T-helper 1 cell treated with Interleukin-12 subunit alpha and Interleukin-12 subunit beta and Interleukin-4 antibody, amounts not matched to agents 30 μg/mL and 1 μg/mL, for 36 hours (primary cell): ENCODE measurements around the gene ELFN2.
"Not testable (repeated sequence)": the region's sequence is repeated elsewhere in the genome, so short reads cannot be mapped to it uniquely, and the experiment has no call there.

Experiments used
- H3K27ac Mint-ChIP-seq: one replicate; pipeline ENCODE4 v1.8.0; 2021; ENCODE audit warnings: mild to moderate bottlenecking, mixed read lengths
- H3K27me3 Mint-ChIP-seq: one replicate; pipeline ENCODE4 v1.8.0; 2021; ENCODE audit warnings: low read depth, mixed read lengths
- H3K36me3 Mint-ChIP-seq: one replicate; pipeline ENCODE4 v1.8.0; 2021; ENCODE audit warnings: low read depth, mixed read lengths
- H3K4me1 Mint-ChIP-seq: one replicate; pipeline ENCODE4 v1.8.0; 2021; ENCODE audit warnings: low read depth, mixed read lengths
- H3K4me3 Mint-ChIP-seq: one replicate; pipeline ENCODE4 v1.8.0; 2021; ENCODE audit warnings: mild to moderate bottlenecking, moderate library complexity, mixed read lengths
- H3K9me3 Mint-ChIP-seq: one replicate; pipeline ENCODE4 v1.8.0; 2021; ENCODE audit warnings: mixed read lengths

ELFN2 gene

DNA sequence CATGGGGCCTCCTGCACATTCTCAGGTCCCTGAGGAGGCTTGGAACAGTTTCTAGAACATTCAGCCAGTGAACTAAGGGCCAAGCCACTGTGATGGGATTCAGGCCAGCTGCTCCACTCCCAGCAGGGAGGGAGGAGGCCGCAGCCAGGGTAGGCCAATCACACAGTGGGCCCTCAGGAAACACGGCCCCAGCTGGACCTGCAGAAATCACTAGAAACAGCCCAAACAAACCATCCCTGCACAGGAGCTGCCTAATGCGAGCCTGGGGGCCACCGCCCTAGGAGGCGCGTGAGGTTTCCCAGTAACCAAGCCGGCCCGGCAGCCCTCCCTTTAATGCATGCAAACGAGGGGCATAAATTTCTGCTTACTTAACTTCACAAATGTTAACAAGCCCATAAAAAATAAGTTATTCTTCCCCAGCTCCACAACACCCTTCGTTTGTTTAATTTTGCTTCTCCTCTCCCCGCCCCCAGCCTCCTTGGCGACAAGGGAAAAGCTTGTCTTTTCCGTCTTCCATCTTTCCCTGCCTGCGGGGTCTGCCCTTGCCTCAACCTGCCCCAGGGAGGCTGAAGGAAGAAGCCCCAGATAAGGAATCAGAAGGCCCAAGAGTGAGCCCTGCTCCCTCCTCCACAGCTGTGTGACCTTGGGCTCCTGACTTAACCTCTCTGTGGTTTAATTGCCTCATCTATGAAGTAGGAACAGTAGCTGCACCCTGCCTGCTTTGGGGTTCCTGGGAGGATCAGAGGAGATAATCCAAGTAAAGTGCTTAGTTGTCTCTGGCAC is 25.7 kb downstream of the ELFN2 start:
- Mint-ChIP-seq H3K36me3 (no peaks in the 10 kb centered on the region), H3K9me3 (no peaks in the 10 kb centered on the region), H3K4me3 (no peak overlapping the region), H3K27me3 (peaks cover 3% of the 10 kb centered on the region), H3K4me1 (no peaks in the 10 kb centered on the region), H3K27ac (no peak overlapping the region)

DNA sequence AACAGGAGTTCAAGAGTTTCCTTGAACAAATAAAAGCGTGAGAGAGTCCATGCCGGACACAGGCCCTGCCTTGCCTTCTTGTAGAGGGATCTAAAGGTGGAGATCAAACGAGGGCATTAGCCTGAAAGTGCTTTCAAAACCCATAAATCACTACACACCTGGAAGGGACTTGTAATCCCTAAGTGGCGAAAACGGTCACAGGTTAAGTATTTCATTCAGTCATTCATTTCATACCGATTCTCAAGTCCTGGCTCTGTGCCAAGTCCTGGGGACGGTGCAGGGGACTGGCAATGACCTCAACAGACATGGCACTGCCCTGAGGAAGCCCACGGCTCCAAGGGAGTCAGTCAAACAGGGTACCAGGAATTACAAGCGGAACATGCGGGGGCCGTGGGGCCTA is 26.6 kb downstream of the ELFN2 start:
- H3K27ac Mint-ChIP-seq = no peak overlapping the region
- H3K4me1 Mint-ChIP-seq = no peaks in the 10 kb centered on the region
- no peaks in the 10 kb centered on the region for H3K9me3 Mint-ChIP-seq
- no peaks in the 10 kb centered on the region for H3K36me3 Mint-ChIP-seq
- peaks cover 3% of the 10 kb centered on the region for H3K27me3 Mint-ChIP-seq
- H3K4me3 Mint-ChIP-seq = no peak overlapping the region

DNA sequence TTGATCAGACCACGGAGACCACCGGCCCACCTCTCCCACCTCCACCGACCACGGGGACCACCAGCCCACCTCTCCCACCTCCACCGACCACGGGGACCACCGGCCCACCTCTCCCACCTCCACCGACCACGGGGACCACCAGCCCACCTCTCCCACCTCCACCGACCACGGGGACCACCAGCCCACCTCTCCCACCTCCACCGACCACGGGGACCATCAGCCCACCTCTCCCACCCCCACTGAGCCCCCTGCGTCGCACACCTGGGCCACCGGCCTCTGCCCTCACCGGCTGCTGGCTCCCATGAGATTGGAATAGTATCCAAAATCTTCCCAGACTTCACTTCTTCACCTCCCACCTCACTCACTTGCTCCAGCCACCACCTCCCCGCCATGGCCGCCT is 27.8 kb downstream of the ELFN2 start:
- H3K9me3 Mint-ChIP-seq, H3K4me1 Mint-ChIP-seq, H3K4me3 Mint-ChIP-seq, H3K27ac Mint-ChIP-seq, H3K27me3 Mint-ChIP-seq, H3K36me3 Mint-ChIP-seq: not testable (repeated sequence)

DNA sequence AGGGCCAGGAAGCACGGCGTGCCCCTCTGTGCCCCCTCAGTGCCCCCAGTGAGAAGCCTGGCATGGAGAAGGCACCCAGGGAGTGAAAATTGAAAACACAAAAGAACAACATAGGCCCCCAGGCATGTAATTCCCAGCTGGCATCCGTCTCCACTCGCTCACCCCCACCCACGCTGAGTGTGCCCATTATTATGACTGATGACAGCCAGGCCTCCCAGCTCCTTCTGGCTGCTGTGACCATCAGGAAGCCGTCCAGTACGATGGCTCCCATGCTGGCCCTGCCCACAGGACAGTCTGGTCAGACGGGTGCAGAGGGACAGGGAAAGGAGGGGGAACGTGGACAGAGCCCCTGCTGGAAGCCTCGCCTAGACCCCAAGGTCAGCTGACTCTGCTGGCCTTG is 30.1 kb downstream of the ELFN2 start:
- peaks cover 3% of the 10 kb centered on the region for H3K27me3 Mint-ChIP-seq
- H3K4me1 Mint-ChIP-seq = no peaks in the 10 kb centered on the region
- H3K9me3 Mint-ChIP-seq = no peaks in the 10 kb centered on the region
- no peak overlapping the region for H3K27ac Mint-ChIP-seq
- H3K36me3 Mint-ChIP-seq = no peaks in the 10 kb centered on the region
- H3K4me3 Mint-ChIP-seq = no peak overlapping the region

DNA sequence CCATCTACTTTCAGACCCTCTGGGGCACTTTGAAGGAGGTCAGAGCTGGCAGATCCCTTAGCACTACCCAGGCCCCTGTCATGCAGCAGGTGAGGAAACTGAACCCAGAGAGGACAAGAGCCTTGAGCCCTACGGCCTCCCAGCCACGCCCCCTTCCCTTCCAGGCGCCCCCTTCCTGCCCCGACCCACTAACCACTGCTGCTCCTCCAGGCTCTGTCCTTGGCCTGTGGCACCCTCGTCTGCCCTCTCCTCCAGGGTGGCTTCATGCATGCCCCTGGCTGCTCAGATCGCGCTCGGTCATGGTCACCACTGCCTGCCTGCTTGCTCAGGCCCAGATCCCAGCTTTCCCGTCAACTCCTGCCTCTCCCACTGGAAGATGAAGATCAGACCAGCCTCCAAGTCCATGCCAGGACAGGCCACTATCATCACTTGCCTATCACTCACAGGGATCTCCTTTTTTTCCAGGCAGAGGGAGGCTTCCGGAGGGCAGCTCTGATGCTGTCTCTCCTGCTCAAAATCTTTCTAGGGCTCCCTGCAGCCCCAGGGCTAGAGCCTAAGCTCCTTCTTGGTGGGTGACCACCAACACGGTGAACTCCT is 30.7 kb downstream of the ELFN2 start:
- Mint-ChIP-seq H3K27ac (no peak overlapping the region), H3K36me3 (no peaks in the 10 kb centered on the region), H3K9me3 (no peaks in the 10 kb centered on the region), H3K4me1 (no peaks in the 10 kb centered on the region), H3K27me3 (peaks cover 3% of the 10 kb centered on the region), H3K4me3 (no peak overlapping the region)

DNA sequence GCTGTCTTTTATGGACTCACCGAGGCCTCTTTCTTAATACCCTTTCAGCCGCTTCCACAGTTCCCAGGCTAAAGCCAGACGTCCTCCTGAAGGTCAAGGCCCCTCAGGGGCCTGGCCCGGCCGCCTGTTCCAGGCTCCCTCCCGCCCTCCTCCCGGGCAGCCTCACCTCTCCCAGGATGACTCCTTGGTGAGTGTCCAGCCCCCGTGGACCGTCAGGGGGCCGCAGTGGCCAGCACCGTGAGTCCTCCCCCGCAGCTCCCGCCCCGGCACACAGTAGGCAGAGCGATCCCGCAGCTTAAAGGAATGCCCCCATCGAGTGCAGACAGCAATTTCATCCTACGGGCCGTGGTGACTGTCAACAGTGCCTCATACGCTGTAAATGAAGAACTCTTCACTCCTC is 32.9 kb downstream of the ELFN2 start:
- H3K4me3 Mint-ChIP-seq = no peak overlapping the region
- H3K27me3 Mint-ChIP-seq = peaks cover 3% of the 10 kb centered on the region
- no peaks in the 10 kb centered on the region for H3K4me1 Mint-ChIP-seq
- H3K36me3 Mint-ChIP-seq = no peaks in the 10 kb centered on the region
- no peak overlapping the region for H3K27ac Mint-ChIP-seq
- H3K9me3 Mint-ChIP-seq = no peaks in the 10 kb centered on the region

DNA sequence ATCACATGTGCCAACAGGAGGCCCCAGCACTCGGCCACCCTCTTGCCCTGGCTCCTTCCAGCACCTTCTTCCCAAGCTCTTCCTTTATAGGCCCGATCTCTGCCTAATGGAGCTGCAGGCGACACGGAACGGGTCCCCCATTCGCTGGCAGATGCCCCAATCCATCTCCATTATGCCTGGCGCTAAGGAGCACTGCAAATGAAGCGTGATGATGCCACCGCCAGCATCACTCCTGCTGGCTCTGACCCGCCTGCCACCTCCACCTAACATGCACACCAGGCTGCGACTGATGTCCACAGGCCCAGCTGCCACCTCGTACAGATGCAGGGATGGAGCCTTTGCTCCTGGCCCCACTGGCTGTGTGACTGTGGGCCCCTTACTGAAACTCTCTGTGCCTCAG is 33.5 kb downstream of the ELFN2 start:
- no peaks in the 10 kb centered on the region for H3K9me3 Mint-ChIP-seq
- H3K27ac Mint-ChIP-seq = no peak overlapping the region
- peaks cover 3% of the 10 kb centered on the region for H3K27me3 Mint-ChIP-seq
- H3K4me3 Mint-ChIP-seq = no peak overlapping the region
- no peaks in the 10 kb centered on the region for H3K36me3 Mint-ChIP-seq
- no peaks in the 10 kb centered on the region for H3K4me1 Mint-ChIP-seq

DNA sequence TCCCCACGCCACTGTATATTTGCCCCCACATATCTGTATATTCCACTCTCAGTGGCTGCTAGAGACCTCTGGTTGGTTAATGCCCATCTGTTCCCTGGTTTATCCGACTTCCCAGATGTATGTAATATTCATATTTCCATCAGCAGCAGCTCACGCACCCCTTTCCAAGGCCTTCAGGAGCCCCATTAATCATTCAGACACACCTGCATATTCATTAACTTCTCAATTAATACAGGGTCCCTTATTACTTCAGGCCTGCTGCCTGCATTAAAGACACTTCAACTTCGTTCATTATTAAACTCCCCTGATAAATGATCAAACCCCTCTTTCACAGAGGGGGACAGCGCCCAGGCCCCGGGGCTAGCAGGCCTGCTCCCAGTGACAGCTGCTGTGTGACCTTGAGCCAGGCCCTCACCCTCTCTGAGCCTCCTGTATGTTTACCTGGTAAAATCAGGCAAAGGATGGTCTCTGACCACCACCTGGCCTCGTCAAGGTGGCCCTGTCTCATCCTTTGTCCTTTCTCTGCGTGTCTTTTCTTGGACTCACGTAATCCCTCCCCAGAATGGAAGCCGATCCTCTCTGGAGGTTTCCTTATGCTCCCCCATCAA is 34.5 kb downstream of the ELFN2 start:
- Mint-ChIP-seq H3K4me1 (no peaks in the 10 kb centered on the region), H3K27ac (no peak overlapping the region), H3K27me3 (peaks cover 3% of the 10 kb centered on the region), H3K4me3 (no peak overlapping the region), H3K9me3 (no peaks in the 10 kb centered on the region), H3K36me3 (no peaks in the 10 kb centered on the region)

DNA sequence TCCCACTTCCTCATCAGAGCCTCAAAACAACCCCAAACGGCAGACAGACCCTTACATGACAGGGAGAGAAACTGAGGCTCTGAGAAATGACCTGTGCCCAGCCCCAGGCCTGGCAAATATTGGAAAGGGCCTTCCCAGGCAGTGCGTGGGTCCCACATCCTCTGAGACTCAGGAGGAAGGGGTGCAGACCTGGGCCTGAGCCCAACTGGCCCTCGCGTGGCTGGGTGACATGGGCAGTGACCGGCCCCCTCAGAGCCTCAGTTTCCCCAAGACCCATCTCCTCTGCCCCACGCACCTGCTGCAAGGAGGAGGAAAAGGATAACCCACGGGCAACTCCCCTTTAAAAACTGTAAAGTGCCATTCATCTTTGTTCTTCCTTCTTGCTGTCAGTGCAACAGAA is 35.6 kb downstream of the ELFN2 start:
- Mint-ChIP-seq H3K27me3 (peaks cover 4% of the 10 kb centered on the region), H3K4me3 (no peak overlapping the region), H3K9me3 (no peaks in the 10 kb centered on the region), H3K36me3 (no peaks in the 10 kb centered on the region), H3K27ac (no peak overlapping the region), H3K4me1 (no peaks in the 10 kb centered on the region)

DNA sequence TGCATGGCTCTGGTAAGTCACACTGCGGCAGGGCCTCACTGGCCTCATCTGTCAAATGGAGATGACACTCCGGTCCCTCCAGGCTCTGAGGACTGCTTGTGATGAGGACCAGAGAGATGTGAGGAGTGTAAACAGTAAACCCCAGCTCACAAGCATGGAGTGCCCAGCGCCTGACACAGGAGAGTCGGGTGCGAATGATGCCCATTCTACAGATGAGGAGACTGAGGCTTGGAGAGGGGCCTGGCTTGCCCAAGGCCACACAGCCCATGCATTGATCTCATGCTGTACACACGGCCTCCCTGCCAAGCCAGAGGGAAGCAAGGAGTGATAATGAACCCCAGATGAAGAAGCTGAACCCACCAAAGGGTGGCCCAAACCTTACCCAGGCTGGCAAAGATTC is 37.2 kb downstream of the ELFN2 start:
- peaks cover 3% of the 10 kb centered on the region for H3K27me3 Mint-ChIP-seq
- no peaks in the 10 kb centered on the region for H3K4me1 Mint-ChIP-seq
- H3K9me3 Mint-ChIP-seq = no peaks in the 10 kb centered on the region
- no peak overlapping the region for H3K27ac Mint-ChIP-seq
- H3K36me3 Mint-ChIP-seq = no peaks in the 10 kb centered on the region
- no peak overlapping the region for H3K4me3 Mint-ChIP-seq

DNA sequence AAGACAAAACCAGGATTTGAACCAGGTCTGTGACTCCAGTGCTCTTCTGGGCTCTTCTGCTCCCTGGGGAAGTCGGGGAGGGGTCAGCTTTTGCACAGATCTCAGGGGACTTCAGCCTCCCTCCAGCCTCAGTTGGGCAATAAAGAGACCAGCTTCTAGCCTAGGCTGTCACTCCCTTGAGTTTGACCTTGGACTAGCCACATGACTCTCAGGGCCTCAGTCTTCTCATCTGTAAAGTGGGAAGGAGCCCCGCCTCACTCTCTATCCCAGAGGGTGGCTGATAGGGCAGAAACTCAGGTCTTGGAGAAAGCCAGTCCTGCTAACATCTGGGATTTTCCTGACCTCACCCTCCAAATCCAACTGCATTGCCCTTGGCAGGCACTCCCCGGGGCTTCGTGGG is 38.7 kb downstream of the ELFN2 start:
- Mint-ChIP-seq H3K9me3 (no peaks in the 10 kb centered on the region), H3K4me1 (no peaks in the 10 kb centered on the region), H3K4me3 (no peak overlapping the region), H3K27me3 (peaks cover 3% of the 10 kb centered on the region), H3K27ac (no peak overlapping the region), H3K36me3 (no peaks in the 10 kb centered on the region)

DNA sequence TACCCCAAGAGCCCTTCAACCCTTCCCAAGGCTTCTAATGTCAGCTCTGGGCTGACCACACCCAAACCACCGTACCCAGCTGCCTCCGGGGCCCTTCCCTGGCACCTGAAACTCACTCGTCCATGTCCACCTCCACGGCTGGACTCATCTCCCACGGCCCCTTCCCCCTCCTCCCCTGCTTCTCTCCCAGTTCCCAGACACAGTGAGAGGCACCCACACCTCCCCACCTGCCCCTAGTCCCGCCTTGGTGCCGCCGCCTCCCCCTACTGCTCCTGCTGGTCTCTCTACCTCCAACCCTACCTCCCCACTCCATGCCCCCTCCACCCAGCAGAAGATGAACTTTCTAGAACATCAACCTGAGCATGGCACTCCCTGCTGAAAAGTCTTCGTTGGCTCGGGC is 39.5 kb downstream of the ELFN2 start:
- Mint-ChIP-seq H3K27me3 (peaks cover 3% of the 10 kb centered on the region), H3K36me3 (no peaks in the 10 kb centered on the region), H3K27ac (no peak overlapping the region), H3K4me3 (no peak overlapping the region), H3K4me1 (no peaks in the 10 kb centered on the region), H3K9me3 (no peaks in the 10 kb centered on the region)

DNA sequence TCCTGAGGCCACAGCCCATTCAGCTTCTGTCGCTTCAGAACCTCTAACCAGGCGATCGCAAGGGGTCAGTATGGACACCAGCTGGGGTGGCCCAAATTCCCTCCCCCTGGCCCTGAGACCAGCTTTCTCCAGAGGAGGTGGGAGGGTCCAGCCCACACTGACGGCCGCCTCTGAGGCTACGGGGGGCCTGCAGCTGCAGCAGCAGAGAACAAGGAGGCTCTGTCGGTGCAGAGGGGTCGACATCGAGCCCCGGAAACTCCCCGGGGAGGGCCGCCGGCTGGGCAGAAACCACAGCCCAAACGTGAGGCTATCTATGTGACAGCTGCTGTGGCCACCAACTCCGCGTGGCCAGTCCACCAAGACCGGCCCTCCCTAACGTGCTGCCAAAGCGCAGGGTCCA is 40.8 kb downstream of the ELFN2 start:
- Mint-ChIP-seq H3K27ac (no peak overlapping the region), H3K27me3 (peaks cover 3% of the 10 kb centered on the region), H3K4me1 (no peaks in the 10 kb centered on the region), H3K4me3 (no peak overlapping the region), H3K9me3 (no peaks in the 10 kb centered on the region), H3K36me3 (no peaks in the 10 kb centered on the region)

DNA sequence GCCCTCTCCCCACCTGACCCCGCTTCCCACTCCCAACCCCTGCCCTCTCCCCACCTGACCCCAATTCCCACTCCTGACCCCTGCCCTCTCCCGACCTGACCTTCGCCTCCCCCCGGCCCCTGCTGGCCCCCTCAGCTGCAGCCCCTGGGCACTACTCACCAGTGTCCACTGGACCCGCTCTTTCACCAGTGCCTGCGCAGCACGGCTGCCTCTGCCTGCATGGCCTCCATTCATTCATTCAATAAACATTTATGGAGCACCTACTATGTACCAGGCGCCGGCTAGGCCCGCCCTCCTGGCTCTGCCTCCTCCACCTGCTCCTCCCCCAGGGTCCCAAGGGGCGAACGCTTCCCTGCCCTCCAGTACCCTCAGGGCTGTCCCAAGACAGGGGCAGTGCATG is 42.6 kb downstream of the ELFN2 start:
- H3K27me3 Mint-ChIP-seq = peaks cover 3% of the 10 kb centered on the region
- H3K27ac Mint-ChIP-seq = no peak overlapping the region
- no peaks in the 10 kb centered on the region for H3K36me3 Mint-ChIP-seq
- H3K4me3 Mint-ChIP-seq = no peak overlapping the region
- H3K9me3 Mint-ChIP-seq = no peaks in the 10 kb centered on the region
- H3K4me1 Mint-ChIP-seq = no peaks in the 10 kb centered on the region

DNA sequence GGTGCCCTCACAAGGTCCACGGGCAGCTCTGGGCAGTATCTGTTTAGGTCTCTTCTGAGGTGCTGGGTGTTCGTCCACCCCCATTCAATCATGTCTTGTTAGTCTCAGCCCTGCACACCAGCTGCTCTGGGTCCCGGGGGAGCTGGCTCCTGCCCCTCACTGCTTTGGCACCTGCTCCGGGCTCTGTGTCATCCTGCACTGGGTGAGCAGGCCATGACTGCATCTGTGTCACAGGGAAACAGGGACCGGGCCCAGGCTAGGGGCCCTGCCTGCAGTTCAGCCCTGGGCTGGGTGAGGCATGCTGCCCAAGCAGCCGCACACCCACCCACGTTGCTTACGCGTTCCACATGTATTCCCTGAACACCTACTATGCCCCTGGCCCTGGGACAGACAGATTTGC is 43.9 kb downstream of the ELFN2 start:
- Mint-ChIP-seq H3K27me3 (peaks cover 8% of the 10 kb centered on the region), H3K9me3 (no peaks in the 10 kb centered on the region), H3K4me1 (no peaks in the 10 kb centered on the region), H3K4me3 (no peak overlapping the region), H3K27ac (no peak overlapping the region), H3K36me3 (no peaks in the 10 kb centered on the region)
